Common myeloid progenitor, CD34-positive (primary cell): Measurements from ENCODE around the gene WNK1.
A peak's percentile ranks its signal among the peaks of the same experiment; 100 is the strongest.

ENCODE experiments used
- CTCF ChIA-PET: fragments of 350-600 bp; sonication (Branson Sonifier 250); formaldehyde crosslinking; loops from one replicate; lab custom pipeline; 2021; ENCODE audit warnings: antibody characterized with exemption; lab: Charles Lee
- POLR2A ChIA-PET: fragments of 350-600 bp; sonication (Branson Sonifier 250); formaldehyde crosslinking; loops from one replicate; lab custom pipeline; 2021; ENCODE audit warnings: antibody characterized with exemption; lab: Charles Lee
- DNase-seq, 3 donors: peaks; one replicate each; pipeline versions ENCODE4 v3.0.0 to v3.0.0-alpha.2; 2013
- H3K27ac ChIP-seq, 2 experiments: 1 replicate in 1 of 2; 2 replicates in 1 of 2; pipeline ENCODE4 v1.7.0; 2013; ENCODE audit warnings: inconsistent platforms in 2 of 2, low read length in 2 of 2, mild to moderate bottlenecking in 2 of 2, low read depth in 1 of 2, moderate library complexity in 1 of 2; ENCODE audit not compliant: severe bottlenecking in 2 of 2, insufficient read depth in 1 of 2, poor library complexity in 1 of 2
- H3K27me3 ChIP-seq, 5 experiments: replicated peaks in 2 of 5; 1 replicate in 3 of 5; 2 replicates in 2 of 5; pipeline versions ENCODE4 v1.6.1 to v1.7.0; 2013; ENCODE audit warnings: low read length in 4 of 5, mild to moderate bottlenecking in 2 of 5, moderate library complexity in 2 of 5, inconsistent platforms in 1 of 5; ENCODE audit not compliant: insufficient read depth in 5 of 5, control insufficient read depth in 4 of 5
- H3K36me3 ChIP-seq, 4 experiments: 1 replicate in 2 of 4; 2 replicates in 2 of 4; pipeline versions ENCODE4 v1.6.1 to v1.7.0; 2013; ENCODE audit warnings: low read length in 3 of 4, control low read depth in 1 of 4, mild to moderate bottlenecking in 1 of 4; ENCODE audit not compliant: control insufficient read depth in 4 of 4, insufficient read depth in 4 of 4
- H3K4me1 ChIP-seq, 4 experiments: 1 replicate in 3 of 4; 2 replicates in 1 of 4; pipeline versions ENCODE4 v1.6.1 to v1.7.1; 2013; ENCODE audit warnings: low read length in 3 of 4, mild to moderate bottlenecking in 3 of 4, control low read depth in 1 of 4, inconsistent platforms in 1 of 4, moderate library complexity in 1 of 4; ENCODE audit not compliant: control insufficient read depth in 4 of 4, insufficient read depth in 4 of 4; ENCODE audit errors: control extremely low read depth in 1 of 4
- H3K4me3 ChIP-seq, 7 experiments: 1 replicate in 4 of 7; 2 replicates in 3 of 7; pipeline versions ENCODE4 v1.5.1 to v1.7.0; 2013; ENCODE audit warnings: mild to moderate bottlenecking in 7 of 7, low read length in 6 of 7, moderate library complexity in 6 of 7, inconsistent platforms in 2 of 7, low read depth in 2 of 7, control low read depth in 1 of 7; ENCODE audit not compliant: insufficient read depth in 4 of 7, control insufficient read depth in 1 of 7; ENCODE audit errors: extremely low read depth in 1 of 7
- H3K9me3 ChIP-seq, 5 experiments: 1 replicate in 4 of 5; 2 replicates in 1 of 5; pipeline versions ENCODE4 v1.6.1 to v1.7.1; 2013; ENCODE audit warnings: low read length in 4 of 5, mild to moderate bottlenecking in 2 of 5, inconsistent platforms in 1 of 5, low read depth in 1 of 5, moderate library complexity in 1 of 5; ENCODE audit not compliant: control insufficient read depth in 4 of 5, insufficient read depth in 2 of 5; ENCODE audit errors: control extremely low read depth in 1 of 5
- WGBS: methylation state at CpG from one replicate; pipeline ENCODE4 v1.1.5; 2013; ENCODE audit not compliant: insufficient coverage; 5-methylcytosine and 5-hydroxymethylcytosine counted together

WNK1 gene

GRCh38 chr12:753611-754472, 1.5 kb downstream of the WNK1 start:
- Histone ChIP-seq H3K36me3 (no peaks in the 10 kb centered on the region), H3K27me3 (no peaks in the 10 kb centered on the region), H3K4me3 (peak overlapping the region; percentile 69 to 98 (median 80)), H3K27ac (peak overlapping the region in 1 of 2 experiments; percentile 89), H3K9me3 (no peaks in the 10 kb centered on the region), H3K4me1 (peaks cover 28 to 57% (median 47%) of the 10 kb centered on the region in 4 experiments)
- ChIA-PET CTCF (interaction anchor here (0.8 to 7.7 kb wide), 7 partner anchors 13 to 135 kb away, joined by 3 to 43 read pairs (median 3); no protein-coding TSS in a partner anchor), POLR2A (interaction anchor here (1.1 kb wide), 1 partner anchor 34 kb away, joined by 4 read pairs; no protein-coding TSS in a partner anchor)
- under 1% methylated on average over 57 of the region's 63 CpGs for WGBS
- peak in 2 of 3 donors; percentile 64 to 73 for DNase-seq

- ChIA-PET POLR2A (interaction anchor here (0.6 to 1.0 kb wide), 2 partner anchors 14 to 43 kb away, joined by 3 read pairs; no protein-coding TSS in a partner anchor), CTCF (interaction anchor here (0.6 to 7.7 kb wide), 9 partner anchors 12 to 339 kb away, joined by 3 to 43 read pairs (median 3); partner anchors contain the start of gene NINJ2)
- H3K36me3 ChIP-seq, result no peaks in the 10 kb centered on the region
- 0% methylated on average over 3 of the region's 5 CpGs for WGBS
- DNase-seq, result no peak
- H3K4me3 ChIP-seq, result peak overlapping the region; percentile 69 to 98 (median 80)
- H3K27me3 ChIP-seq, result no peaks in the 10 kb centered on the region
- no peaks in the 10 kb centered on the region for H3K9me3 ChIP-seq
- peak overlapping the region in 1 of 2 experiments; percentile 89 for H3K27ac ChIP-seq
- H3K4me1 ChIP-seq, result peaks cover 28 to 54% (median 45%) of the 10 kb centered on the region in 4 experiments
These were observed 2.1 kb downstream of the WNK1 start for GRCh38 chr12:754473-754820.

GRCh38 chr12:754851-755562, 2.6 kb downstream of the WNK1 start:
- H3K9me3 ChIP-seq, result no peaks in the 10 kb centered on the region
- H3K27me3 ChIP-seq, result no peaks in the 10 kb centered on the region
- peak; percentile 77 to 87 (median 83) for DNase-seq
- H3K36me3 ChIP-seq, result peaks cover 0 to 3% (median 0%) of the 10 kb centered on the region in 4 experiments
- peak overlapping the region in 1 of 2 experiments; percentile 89 for H3K27ac ChIP-seq
- ChIA-PET POLR2A (interaction anchor here (0.6 to 1.0 kb wide), 2 partner anchors 14 to 42 kb away, joined by 3 read pairs; no protein-coding TSS in a partner anchor), CTCF (interaction anchor here (0.6 to 7.7 kb wide), 10 partner anchors 11 to 338 kb away, joined by 3 to 43 read pairs (median 3); partner anchors contain the start of gene NINJ2)
- 0% methylated on average over 3 of the region's 7 CpGs for WGBS
- H3K4me3 ChIP-seq, result peak overlapping the region in 6 of 7 experiments; percentile 69 to 98 (median 78)
- H3K4me1 ChIP-seq, result peaks cover 26 to 48% (median 42%) of the 10 kb centered on the region in 4 experiments

GRCh38 chr12:759628-760027, 7.2 kb downstream of the WNK1 start:
- no peaks in the 10 kb centered on the region for H3K9me3 ChIP-seq
- H3K27ac ChIP-seq, result no peak overlapping the region
- peaks cover 0 to 12% (median 5%) of the 10 kb centered on the region in 4 experiments for H3K36me3 ChIP-seq
- no peak overlapping the region for H3K4me3 ChIP-seq
- no peaks in the 10 kb centered on the region for H3K27me3 ChIP-seq
- no peak for DNase-seq
- peaks cover 10 to 20% (median 16%) of the 10 kb centered on the region in 4 experiments for H3K4me1 ChIP-seq
- ChIA-PET POLR2A (no interaction called here), CTCF (interaction anchor here (1.1 to 1.7 kb wide), 4 partner anchors 13 to 148 kb away, joined by 3 to 6 read pairs (median 4); no protein-coding TSS in a partner anchor)
- 100% methylated on average over 1 of the region's 1 CpG for WGBS

GRCh38 chr12:761256-761655, 8.9 kb downstream of the WNK1 start:
- H3K4me1 ChIP-seq, result peaks cover 0 to 11% (median 7%) of the 10 kb centered on the region in 4 experiments
- no peaks in the 10 kb centered on the region for H3K9me3 ChIP-seq
- no peaks in the 10 kb centered on the region for H3K27me3 ChIP-seq
- no CpG with 5 or more reads among the region's 1 CpG for WGBS
- POLR2A ChIA-PET, result no interaction called here
- CTCF ChIA-PET, result interaction anchor here (0.7 to 2.0 kb wide), 5 partner anchors 15 to 54 kb away, joined by 3 to 5 read pairs (median 4); no protein-coding TSS in a partner anchor
- no peak overlapping the region for H3K4me3 ChIP-seq
- DNase-seq, result no peak
- no peak overlapping the region for H3K27ac ChIP-seq
- H3K36me3 ChIP-seq, result peaks cover 0 to 12% (median 5%) of the 10 kb centered on the region in 4 experiments

- WGBS, result no CpG with 5 or more reads among the region's 1 CpG
- Histone ChIP-seq H3K36me3 (peaks cover 0 to 16% (median 5%) of the 10 kb centered on the region in 4 experiments), H3K4me1 (peaks cover 3 to 21% (median 8%) of the 10 kb centered on the region in 4 experiments), H3K4me3 (no peak overlapping the region), H3K27ac (no peak overlapping the region), H3K9me3 (no peaks in the 10 kb centered on the region), H3K27me3 (no peaks in the 10 kb centered on the region)
- POLR2A ChIA-PET, result interaction anchor here (1.0 kb wide), 1 partner anchor 29 kb away, joined by 3 read pairs; no protein-coding TSS in a partner anchor
- CTCF ChIA-PET, result interaction anchor here (0.7 to 1.7 kb wide), 4 partner anchors 8 to 138 kb away, joined by 3 to 5 read pairs (median 3); no protein-coding TSS in a partner anchor
- DNase-seq, result no peak
These were observed 13.5 kb downstream of the WNK1 start for GRCh38 chr12:765840-766239.
